AG09309 (cell line): Measurements from ENCODE around the gene FN1.

Source experiments
- DNase-seq: peaks from one replicate; pipeline ENCODE4 v3.0.0-alpha.2; 2010; ENCODE audit warnings: low read depth
- H3K4me3 ChIP-seq: 2 replicates; pipeline ENCODE4 v1.5.1; 2011; ENCODE audit warnings: mild to moderate bottlenecking, low read depth, low read length, moderate library complexity; ENCODE audit not compliant: control insufficient read depth
- TF ChIP-seq, protein P1 (sequence below): IDR thresholded peaks from 2 replicates; pipeline ENCODE4 v1.5.1; 2011; ENCODE audit warnings: mild to moderate bottlenecking, low read depth, low read length, inconsistent platforms; ENCODE audit not compliant: insufficient read depth, control insufficient read depth; ENCODE audit errors: missing control alignments

The FN1 gene

GRCh38 chr2:215347878-215348277, 88.0 kb downstream of the FN1 start:
- no peak for DNase-seq
- TF ChIP-seq, protein P1, sequence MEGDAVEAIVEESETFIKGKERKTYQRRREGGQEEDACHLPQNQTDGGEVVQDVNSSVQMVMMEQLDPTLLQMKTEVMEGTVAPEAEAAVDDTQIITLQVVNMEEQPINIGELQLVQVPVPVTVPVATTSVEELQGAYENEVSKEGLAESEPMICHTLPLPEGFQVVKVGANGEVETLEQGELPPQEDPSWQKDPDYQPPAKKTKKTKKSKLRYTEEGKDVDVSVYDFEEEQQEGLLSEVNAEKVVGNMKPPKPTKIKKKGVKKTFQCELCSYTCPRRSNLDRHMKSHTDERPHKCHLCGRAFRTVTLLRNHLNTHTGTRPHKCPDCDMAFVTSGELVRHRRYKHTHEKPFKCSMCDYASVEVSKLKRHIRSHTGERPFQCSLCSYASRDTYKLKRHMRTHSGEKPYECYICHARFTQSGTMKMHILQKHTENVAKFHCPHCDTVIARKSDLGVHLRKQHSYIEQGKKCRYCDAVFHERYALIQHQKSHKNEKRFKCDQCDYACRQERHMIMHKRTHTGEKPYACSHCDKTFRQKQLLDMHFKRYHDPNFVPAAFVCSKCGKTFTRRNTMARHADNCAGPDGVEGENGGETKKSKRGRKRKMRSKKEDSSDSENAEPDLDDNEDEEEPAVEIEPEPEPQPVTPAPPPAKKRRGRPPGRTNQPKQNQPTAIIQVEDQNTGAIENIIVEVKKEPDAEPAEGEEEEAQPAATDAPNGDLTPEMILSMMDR: no peak
- no peak overlapping the region for H3K4me3 ChIP-seq

GRCh38 chr2:215338883-215339679, 96.8 kb downstream of the FN1 start:
- H3K4me3 ChIP-seq: no peak overlapping the region
- TF ChIP-seq, protein P1: no peak
- DNase-seq: no peak

- TF ChIP-seq, protein P1: no peak
- H3K4me3 ChIP-seq: no peak overlapping the region
- DNase-seq: no peak
Observed at GRCh38 chr2:215332872-215333595, 102.8 kb downstream of the FN1 start.

- no peak overlapping the region for H3K4me3 ChIP-seq
- DNase-seq: no peak
- TF ChIP-seq, protein P1: no peak
Observed at GRCh38 chr2:215328066-215328465, 107.8 kb downstream of the FN1 start.

DNA sequence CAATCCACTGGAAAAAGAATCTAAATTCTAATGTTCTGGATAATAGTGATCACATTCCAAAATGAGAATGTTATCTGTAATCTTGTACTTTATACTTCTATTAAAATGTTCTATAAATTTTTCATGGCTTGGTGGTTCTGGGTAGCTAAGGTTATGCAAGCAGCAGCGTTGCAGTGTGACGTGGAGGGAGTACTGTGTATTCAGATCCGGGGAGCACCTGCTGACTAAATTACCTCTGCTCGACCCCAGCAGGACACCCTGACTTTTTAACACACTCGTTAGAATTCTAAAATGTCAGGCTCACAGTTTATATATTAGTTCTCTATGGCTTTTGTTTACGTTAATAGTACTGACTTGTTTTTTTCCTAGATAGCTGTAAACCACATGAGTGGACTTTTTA, 111.1 kb downstream of the FN1 start:
- DNase-seq: no peak
- TF ChIP-seq, protein P1: no peak
- no peak overlapping the region for H3K4me3 ChIP-seq

- no peak overlapping the region for H3K4me3 ChIP-seq
- TF ChIP-seq, protein P1: no peak
- no peak for DNase-seq
Observed at GRCh38 chr2:215320679-215321078, 115.2 kb downstream of the FN1 start.
